GM19193 (cell line): ENCODE data around the gene TSTD1.

Experiments
- POLR2A ChIP-seq: IDR thresholded peaks from 4 replicates; pipeline ENCODE4 v1.6.1; 2011; ENCODE audit not compliant: insufficient read depth, insufficient read length; ENCODE audit errors: extremely low read depth

The TSTD1 gene

GRCh38 chr1:161073474-161074121 lies 34.8 kb upstream of the TSTD1 start:
- no peak for TF ChIP-seq POLR2A

GRCh38 chr1:161072751-161073449 lies 34.1 kb upstream of the TSTD1 start:
- TF ChIP-seq POLR2A, result no peak

- no peak for TF ChIP-seq POLR2A
These were observed 33.2 kb upstream of the TSTD1 start for GRCh38 chr1:161071886-161072371.

- no peak for TF ChIP-seq POLR2A
These were observed 32.0 kb upstream of the TSTD1 start for GRCh38 chr1:161070761-161071160.

GRCh38 chr1:161069731-161070270 lies 31.0 kb upstream of the TSTD1 start, which contains the start of gene ARHGAP30:
Gene ARHGAP30 (minus strand): TSS chr1:161069891. CDS start chr1:161069624, 267 bp downstream.
- peak; percentile 88 for TF ChIP-seq POLR2A

GRCh38 chr1:161069241-161069640 lies 30.5 kb upstream of the TSTD1 start:
- TF ChIP-seq POLR2A, result no peak

GRCh38 chr1:161068306-161069234 lies 29.8 kb upstream of the TSTD1 start:
- peak; percentile 69 for TF ChIP-seq POLR2A

- TF ChIP-seq POLR2A, result no peak
These were observed 27.9 kb upstream of the TSTD1 start for GRCh38 chr1:161066694-161067093.

- TF ChIP-seq POLR2A, result no peak
These were observed 22.7 kb upstream of the TSTD1 start for GRCh38 chr1:161061419-161061818.

- no peak for TF ChIP-seq POLR2A
These were observed 20.5 kb upstream of the TSTD1 start for GRCh38 chr1:161059293-161059692.

- no peak for TF ChIP-seq POLR2A
These were observed 16.0 kb upstream of the TSTD1 start for GRCh38 chr1:161054805-161055204.

GRCh38 chr1:161054232-161054631 lies 15.5 kb upstream of the TSTD1 start:
- TF ChIP-seq POLR2A, result no peak

- no peak for TF ChIP-seq POLR2A
These were observed 14.1 kb upstream of the TSTD1 start for GRCh38 chr1:161052899-161053298.

GRCh38 chr1:161051219-161051618 lies 12.5 kb upstream of the TSTD1 start:
- no peak for TF ChIP-seq POLR2A
